ENCODE results near the gene SELENOT.
A peak's percentile ranks its signal among the peaks of the same experiment; 100 is the strongest.
"Not testable (repeated sequence)": the region's sequence is repeated elsewhere in the genome, so short reads cannot be mapped to it uniquely, and the experiment has no call there.

Gene SELENOT, protein sequence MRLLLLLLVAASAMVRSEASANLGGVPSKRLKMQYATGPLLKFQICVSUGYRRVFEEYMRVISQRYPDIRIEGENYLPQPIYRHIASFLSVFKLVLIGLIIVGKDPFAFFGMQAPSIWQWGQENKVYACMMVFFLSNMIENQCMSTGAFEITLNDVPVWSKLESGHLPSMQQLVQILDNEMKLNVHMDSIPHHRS

DNA sequence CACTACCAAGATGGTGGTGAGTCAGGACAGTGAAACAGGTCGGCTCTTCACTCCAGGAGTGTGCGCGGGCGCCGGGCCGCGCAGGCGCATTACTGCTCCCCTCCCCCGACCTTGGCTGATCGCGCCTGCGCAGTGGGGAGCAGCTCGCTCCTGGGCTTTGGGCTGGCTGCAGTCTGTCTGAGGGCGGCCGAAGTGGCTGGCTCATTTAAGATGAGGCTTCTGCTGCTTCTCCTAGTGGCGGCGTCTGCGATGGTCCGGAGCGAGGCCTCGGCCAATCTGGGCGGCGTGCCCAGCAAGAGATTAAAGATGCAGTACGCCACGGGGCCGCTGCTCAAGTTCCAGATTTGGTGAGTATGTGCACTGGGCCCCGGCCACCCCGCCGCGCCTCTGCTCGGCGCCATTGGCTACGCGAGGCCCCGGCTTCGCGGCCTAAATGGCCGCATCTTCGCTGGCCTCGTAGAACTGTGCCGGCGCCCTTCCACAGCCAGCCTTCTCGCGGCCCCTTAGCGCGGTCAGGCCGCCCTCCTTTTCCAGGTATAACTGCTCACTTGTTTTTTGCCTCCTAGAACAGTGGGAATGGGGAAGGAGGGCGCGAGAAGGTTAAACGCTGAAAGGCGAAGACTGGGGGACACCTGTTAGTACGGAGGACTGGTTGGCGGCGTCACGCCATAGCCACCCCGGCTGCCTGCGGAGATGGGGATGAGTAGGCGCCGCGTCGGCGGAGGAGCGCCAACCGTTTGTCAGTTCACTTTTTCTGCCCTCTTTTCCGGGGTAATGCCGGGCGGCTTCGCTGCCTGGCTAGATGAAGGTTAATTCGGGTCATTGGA is at the start of gene SELENOT:
TSS of gene SELENOT (plus strand) at position 169 of the 827 bp plus-strand sequence. CDS start at position 211, 42 bp downstream.
- DNase-seq (ENCODE audit: low read depth), result peak; percentile 92

DNA sequence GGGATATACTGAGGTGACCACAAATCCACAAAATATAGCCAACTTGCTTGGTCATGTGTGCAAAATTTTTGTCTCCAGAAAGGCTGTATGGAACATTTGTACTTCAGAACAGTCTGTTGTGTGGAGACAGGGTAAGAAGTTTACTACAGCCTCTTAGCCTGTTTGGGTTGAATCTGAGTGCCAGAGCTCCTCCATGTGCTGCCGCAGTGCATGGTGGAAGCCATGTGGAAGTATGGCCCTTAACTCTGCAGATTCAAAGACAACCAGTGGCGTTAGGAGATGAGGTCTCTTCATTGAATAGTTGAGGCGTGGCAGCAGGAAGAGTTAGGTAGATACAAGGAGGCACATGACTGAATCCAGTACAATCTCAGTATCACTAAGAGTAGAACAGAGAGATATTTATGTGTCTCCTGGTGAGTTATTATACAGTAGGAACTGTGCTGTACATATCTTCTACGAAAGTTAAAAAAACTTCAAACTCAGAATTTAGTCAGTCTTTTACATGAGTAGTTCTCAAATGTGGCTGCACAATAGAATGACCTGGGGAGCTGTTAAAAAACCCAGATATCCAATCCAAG is 47.2 kb upstream of the SELENOT start:
- DNase-seq (ENCODE audit: low read depth), result no peak

DNA sequence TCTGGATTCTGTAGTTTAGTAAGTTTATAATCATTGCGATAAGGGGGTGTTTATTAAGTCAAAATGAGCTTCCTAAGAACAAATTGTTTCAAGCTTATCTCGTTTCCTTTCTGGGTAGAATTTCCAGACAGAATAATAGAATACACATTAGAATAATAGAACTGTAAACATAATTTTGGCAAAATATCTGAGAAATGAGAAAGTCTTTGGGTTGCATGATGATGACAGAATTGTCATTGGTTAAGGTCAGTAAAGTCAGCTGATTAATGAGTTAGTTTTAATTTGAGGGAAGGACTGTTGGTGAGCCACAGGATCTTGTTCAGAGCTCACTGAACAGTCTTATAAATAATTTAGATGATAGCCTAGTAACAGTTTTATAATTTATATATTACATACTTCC is 46.3 kb upstream of the SELENOT start:
- DNase-seq (ENCODE audit: low read depth), result no peak

DNA sequence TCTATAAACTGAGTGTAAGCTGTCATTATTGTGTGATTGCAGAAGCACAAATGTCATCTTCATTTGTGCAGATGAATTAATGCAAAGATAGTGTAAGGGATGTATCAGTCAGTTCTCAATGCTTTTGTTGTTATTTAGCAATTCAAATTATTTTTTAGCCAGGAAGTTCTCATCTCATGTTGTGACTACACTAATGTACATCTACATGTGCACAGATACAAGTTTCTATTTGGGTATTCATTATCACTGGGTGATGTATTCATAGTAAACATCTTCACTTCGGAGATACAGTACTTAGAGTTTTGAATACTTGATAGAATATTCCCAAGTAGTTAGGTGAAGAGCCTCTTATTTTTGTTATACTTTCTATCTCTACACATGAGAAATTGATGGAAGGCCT is 45.4 kb upstream of the SELENOT start:
- no peak for DNase-seq (ENCODE audit: low read depth)

DNA sequence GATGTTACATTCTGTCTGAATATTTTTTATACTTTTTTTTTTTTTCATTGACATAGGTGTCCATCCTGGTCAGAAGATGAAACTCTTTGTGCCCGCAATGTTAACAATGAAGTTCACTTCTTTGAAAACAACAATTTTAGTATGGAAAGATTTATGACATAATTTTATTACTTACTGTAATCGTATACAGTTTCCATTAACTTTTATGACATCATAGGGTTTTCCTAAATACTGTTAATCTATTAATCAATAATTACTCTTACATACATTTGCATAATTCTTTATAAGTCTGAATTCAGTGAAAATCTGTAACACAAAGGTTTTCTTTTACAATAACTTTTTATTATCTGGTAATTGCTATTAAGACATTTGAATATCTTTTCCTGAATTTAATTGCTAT is 38.9 kb upstream of the SELENOT start:
- no peak for DNase-seq (ENCODE audit: low read depth)

DNA sequence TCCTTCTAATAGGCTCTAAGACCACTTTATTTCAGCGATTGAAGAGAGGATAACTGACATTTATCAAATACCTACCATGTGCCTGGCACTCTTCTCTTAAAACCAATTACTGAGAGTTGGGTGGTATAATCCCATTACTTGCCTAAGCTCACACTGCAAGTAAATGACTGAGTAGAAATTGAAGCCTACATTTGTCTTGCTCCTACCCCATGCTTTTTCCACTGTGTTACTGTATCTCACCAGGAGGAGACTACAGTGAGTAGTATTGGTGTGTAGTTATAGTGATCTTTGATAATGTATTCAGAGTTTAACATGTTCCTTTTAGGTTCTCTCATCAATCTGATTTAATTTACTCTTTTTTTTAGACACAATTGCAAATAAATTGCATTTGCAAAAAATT is 35.8 kb upstream of the SELENOT start:
- no peak for DNase-seq (ENCODE audit: low read depth)

DNA sequence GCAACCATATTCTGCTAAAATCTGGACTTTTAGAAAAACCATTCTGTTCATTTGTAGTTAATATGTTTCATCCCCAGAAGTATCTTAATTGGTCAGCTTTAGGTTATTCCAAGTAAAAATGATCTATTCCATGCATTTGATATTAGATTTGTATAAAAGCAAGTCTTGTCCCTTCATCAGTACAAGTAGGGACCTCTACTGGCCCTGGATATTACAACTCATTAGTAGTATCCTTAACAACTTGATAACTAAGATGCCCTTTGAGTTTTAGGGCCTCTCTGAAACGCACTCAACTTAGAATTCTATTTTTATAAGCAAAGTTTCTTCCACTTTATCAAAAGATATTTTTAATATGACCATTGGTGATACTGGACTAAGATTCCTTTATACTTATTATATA is 25.3 kb upstream of the SELENOT start:
- DNase-seq (ENCODE audit: low read depth), result no peak

DNA sequence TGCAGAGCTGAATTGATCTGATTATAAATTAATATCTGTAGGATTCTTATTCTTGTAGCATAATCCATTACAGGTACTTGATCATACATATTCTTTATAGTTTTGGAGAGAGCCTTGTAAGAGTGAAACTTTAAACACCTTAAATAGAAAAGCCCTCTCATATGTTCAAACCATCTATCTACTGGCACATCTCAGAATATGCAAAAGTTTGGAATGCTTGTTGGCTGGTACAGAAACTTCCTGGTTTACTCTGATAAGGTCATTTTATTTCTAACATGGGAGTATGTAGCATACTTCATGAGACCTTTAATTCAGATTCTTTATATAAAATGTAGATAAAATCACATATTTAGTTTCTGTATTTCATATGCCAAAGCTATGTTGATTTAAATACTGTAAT is 21.9 kb upstream of the SELENOT start:
- DNase-seq (ENCODE audit: low read depth), result no peak

DNA sequence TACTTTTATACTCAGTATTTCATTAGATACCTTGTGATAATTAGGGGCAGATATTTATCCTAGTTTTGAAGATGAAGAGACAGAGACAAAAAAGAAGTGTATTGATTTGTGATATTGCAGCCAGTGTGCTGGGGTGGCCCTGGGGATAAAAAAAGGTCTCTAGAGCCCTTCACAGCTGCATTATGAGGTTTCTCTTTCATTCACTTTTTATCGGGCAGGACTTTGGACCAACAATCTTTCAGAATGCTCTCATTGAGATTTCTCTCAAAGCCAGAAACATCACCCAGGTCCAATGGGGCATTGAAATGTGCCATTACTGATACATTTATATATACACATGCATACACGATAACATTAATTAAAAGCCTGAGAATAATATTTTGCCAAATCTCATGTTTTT is 20.5 kb upstream of the SELENOT start:
- no peak for DNase-seq (ENCODE audit: low read depth)

DNA sequence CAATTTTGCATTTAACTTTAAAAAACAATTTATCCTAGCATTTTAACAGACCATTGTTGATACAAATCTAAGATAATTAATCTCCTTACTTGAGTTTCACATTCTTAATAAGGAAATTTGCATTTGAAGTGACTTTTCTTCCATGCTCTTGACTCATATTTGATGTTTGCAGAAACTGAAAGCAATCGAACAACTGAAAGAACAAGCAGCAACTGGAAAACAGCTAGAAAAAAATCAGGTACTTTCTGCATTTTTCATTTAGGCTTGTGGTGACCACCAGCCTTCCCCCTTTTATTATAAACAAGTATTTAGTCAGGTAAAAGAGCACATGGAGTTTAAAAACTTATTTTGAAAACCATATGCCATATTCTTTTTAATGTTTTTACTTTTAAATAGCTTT is 20.1 kb upstream of the SELENOT start:
- DNase-seq (ENCODE audit: low read depth), result no peak

DNA sequence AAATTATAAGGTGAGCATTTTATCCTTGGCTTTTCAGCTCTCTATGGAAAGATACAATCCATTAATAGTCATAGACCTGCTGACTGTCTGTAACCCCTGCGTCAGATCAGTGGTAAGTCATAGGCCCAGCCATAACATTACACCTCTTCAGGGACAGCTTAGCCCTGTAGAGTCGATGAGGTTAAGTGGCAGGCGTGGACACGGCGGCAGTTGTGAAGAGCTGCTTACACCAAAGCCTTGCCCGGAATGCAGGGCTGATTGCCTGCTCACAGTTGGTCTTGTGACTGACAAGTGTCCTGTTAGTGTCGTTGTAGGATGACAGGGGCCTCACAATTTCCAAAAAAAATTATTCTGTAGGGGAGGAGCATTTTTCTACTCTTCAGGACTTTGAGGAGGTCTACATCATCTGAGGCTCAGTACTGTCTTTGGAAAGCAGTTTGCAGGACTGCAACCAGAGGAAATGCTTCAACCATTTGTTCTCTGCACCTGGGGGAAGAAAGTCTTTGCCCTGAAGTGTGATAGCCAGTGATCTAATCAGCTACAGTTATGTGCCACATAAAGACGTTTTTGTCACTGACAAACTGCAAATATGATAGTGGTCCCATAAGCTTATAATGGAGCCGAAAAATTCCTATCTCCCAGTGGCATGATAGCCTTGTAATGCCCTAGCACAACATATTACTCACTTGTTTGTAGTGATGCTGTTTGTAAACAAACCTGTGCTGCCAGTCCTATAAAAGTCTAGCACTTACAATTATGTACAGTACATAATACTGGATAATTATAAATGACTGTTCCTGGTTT is 14.9 kb upstream of the SELENOT start:
- DNase-seq (ENCODE audit: low read depth), result no peak

DNA sequence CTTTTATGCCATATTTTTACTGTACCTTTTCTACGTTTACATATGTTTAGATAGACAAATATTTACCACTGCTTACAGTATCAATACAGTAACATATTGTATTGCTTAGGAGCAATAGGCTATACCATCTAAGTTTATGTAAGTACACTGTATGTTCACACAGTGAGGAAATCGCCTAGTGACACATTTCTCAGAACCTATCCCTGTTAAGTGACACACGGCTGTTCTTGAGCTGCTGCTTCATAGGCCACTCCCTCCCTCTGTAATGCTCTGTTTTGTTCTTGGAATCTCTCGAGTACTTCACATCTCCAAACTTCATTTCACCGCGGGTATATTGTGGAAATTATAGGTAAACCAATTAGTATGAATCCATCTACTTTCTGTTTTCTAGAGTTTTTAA is 13.4 kb upstream of the SELENOT start:
- DNase-seq (ENCODE audit: low read depth), result no peak

DNA sequence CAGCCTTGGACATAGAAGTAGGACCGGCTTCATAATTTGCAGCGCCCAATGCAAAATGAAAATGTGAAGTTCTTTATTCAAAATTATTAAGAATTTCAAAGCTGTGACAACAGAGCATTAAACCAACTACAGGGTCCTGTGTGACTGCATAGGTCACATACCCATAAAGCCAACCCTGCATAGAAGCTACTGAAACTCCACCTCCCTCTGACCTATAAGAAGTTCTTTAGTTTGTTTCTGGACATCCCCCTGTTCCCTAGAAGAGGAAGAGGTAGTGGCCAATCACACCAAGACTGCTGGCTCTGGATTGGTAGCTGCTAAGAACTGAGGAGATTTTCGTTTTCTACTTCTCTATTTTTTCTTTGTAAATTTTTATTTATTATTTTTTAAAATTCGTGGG is 9.0 kb upstream of the SELENOT start:
- no peak for DNase-seq (ENCODE audit: low read depth)

DNA sequence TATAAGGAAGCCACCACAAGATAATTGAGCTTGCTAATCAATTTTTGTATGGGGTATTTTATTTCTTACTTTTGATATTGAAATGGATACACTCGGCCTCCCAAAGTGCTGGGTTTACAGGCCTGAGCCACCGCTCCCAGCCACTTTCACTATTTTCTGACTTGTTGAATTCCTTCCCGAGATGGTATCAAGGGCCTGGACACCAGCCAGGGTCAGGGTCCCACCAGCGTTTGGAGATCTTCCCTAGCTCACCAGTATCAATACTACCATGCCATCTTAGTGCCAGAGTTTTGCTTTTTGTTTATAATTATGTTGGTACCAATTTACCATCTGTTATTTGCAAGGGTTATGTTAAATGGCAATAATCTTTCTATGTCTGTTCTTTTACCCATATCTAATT is 5.5 kb upstream of the SELENOT start:
- no peak for DNase-seq (ENCODE audit: low read depth)

DNA sequence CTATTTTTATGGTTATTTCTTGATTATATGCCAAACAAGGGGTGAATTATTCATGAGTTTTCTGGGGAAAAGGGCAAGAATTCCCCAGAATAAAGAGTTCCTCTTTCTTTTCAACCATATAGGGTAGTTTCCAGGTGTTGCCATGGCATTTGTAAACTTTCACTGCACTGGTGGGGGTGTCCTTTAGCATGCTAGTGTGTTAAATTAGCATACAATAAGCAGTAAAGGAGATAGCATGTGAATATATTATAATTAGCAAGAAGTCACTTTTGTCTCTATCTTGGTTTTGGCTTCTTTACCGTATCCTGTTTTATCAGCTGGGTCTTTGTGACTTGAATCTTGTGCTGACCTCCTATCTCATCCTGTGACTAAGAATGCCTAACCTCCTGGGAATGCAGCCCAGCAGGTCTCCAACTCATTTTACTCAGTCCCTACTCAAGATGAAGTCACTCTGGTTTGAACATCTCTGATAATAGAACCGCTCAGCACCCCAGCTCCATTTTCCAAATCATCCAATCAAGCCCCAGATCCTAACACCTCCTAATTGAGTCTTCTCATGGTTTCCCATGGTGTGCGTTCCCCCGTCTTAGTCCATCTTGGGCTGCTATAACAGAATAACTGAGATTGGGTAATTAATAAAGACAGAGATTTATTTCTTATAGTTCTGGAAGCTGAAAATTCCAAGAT is 3.4 kb upstream of the SELENOT start:
- DNase-seq (ENCODE audit: low read depth), result peak; percentile 17

DNA sequence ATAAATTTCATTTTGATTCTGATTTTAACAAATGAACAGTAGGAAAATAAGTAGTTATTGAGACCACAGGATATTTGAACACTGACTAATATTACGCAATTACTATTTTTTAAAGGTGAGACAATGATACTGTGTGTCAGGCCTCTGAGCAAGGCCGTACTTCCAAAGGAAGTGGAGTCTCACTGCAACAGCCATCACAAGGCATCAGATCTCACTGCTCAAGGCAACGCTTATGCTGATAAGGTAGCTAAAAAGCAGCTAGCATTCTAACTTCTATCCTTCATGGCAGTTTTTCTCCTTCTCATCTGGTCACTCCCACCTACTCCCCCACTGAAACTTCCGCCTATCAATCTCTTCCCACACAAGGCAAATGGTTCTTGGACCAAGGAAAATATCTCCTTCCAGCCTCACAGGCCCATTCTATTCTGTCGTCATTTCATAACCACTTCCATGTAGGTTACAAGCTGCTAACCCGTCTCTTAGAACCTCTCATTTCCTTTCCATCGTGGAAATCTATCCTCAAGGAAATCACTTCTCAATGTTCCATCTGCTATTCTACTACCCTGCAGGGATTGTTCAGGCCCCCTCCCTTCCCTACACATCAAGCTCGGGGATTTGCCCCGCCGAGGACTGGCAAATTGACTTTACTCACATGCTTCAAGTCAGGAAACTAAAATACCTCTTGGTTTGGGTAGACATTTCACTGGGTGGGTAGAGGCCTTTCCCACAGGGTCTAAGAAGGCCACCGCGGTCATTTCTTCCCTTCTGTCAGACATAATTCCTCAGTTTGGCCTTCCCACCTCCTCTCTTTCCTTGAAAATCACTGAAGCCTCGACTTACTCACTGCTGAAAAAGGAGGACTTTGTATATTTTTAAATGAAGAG is 2.2 kb upstream of the SELENOT start:
- not testable (repeated sequence) for DNase-seq (ENCODE audit: low read depth)

DNA sequence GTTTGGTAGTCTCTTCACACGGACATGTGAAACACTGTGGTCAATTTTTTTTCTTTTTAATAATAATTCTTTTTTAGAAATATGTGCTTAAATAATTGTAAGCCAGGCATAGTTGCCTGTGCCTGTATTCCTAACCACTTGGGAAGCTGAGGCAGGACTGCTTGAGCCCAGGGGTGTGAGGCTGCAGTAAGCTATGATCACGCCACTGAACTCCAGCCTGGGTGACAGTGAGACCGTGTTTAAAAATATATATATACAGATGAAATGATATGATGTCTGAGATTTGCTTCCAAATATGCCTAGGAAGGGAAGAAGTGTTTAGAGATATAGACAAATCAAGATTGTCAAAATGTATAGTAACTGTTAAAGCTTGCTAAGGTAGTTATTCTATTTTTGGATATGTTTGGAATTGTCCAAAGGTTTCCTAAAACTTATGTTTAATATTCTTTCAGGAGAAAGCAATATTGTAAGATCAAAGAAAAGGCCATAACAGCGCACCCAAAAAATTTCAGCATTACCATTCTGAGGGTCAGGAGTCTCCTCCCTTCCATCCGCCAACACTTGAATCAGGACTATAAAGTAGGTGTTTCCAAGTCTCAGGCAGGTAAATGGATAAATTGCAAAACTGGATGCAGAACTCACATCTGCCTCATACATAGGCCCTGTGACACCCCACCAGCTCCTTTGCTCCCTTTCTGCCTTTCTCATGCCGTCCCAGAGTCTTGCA is 532 bp upstream of the SELENOT start:
- DNase-seq (ENCODE audit: low read depth), result no peak

DNA sequence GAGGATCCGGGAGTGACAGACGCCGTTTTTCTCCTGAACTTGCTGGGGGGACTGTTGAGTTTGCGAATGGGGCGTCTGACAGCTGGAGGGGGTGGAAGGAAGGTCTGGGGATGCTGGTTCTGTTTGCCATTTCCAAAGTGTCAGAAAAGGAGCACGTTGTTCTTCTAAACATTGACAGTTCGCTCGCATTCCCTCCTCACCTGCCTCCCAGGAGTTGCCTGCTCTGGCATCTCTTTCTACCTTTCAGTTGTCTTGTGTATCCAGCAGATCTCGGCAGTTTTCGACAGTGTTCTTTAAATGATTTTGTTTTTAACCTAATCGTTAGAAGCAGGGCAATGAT is 829 bp downstream of the SELENOT start:
- no peak for DNase-seq (ENCODE audit: low read depth)

DNA sequence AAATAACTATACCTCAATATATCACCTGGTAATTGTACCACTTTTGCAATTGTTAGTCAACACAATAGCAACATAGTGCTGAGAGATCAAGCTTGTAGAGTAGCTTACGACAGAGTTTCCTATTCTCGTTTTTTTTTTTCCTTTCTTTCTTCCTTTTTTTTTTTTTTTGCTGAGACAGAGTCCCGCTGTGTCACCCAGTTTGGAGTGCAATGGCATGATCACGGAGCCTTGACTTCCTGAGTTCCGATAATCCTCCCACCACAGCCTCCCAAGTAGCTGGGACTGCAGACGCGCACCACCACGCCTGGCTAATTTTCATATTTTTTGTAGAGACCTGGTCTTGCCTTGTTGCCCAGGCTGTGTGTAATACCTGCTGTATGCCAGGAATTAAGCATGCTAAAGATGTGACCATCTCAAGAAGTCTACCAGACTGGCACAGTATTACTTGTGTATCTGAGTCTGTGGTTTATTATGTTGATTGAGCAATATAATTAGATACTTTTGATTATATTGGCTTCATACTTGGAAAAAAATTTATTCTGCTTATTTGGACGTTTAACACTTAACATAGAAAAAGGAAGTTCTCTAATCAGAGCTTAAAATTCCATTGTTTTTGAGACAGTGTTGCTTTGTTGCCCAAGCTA is 3.0 kb downstream of the SELENOT start:
- DNase-seq (ENCODE audit: low read depth), result no peak

Data from GM04504 (cell line).